ENCODE measurements around the gene TMBIM1. TPM values are rescaled to one million over a fixed set of nuclear protein-coding genes. Genes with fewer than 3 reads are reported as not detected.
A peak's percentile ranks its signal among the peaks of the same experiment; 100 is the strongest.
"Not testable (repeated sequence)": the region's sequence is repeated elsewhere in the genome, so short reads cannot be mapped to it uniquely, and the experiment has no call there.

TMBIM1 gene
- total and polyA plus RNA-seq, 12 donors = 30.9 to 151 (median 110) TPM

DNA sequence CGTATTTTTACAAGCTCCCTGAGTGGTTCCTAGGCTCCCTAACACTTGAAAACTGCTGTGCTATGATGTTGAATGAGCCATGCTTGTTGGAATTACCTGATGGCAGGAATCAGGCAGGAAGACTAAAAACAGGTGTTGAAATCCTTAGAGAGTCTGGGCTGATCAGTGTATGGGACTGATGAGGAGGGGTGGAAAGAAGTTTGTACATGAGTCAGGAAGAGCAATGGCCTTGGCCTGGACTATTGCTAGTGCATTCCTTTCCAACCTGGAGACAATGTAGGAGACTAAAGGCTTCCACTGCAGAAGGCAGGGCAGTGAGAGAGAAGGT, 25.0 kb upstream of the TMBIM1 start:
- Histone ChIP-seq H3K4me1 (peaks cover under 1 to 39% (median 5%) of the 10 kb centered on the region in 9 donors), H3K36me3 (no peaks in the 10 kb centered on the region), H3K4me3 (no peak overlapping the region), H3K9me3 (no peaks in the 10 kb centered on the region), H3K27ac (peak overlapping the region in 1 of 10 donors; percentile 83), H3K27me3 (no peaks in the 10 kb centered on the region)
- intact Hi-C loops (cut with DNase I) = loop anchor here in 1 of 10 donors (5.0 kb wide), 1 partner anchor 35 kb away; no protein-coding TSS in a partner anchor
- ATAC-seq (no peak), DNase-seq (no peak)
- TF ChIP-seq, protein P1, sequence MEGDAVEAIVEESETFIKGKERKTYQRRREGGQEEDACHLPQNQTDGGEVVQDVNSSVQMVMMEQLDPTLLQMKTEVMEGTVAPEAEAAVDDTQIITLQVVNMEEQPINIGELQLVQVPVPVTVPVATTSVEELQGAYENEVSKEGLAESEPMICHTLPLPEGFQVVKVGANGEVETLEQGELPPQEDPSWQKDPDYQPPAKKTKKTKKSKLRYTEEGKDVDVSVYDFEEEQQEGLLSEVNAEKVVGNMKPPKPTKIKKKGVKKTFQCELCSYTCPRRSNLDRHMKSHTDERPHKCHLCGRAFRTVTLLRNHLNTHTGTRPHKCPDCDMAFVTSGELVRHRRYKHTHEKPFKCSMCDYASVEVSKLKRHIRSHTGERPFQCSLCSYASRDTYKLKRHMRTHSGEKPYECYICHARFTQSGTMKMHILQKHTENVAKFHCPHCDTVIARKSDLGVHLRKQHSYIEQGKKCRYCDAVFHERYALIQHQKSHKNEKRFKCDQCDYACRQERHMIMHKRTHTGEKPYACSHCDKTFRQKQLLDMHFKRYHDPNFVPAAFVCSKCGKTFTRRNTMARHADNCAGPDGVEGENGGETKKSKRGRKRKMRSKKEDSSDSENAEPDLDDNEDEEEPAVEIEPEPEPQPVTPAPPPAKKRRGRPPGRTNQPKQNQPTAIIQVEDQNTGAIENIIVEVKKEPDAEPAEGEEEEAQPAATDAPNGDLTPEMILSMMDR (IDR thresholded peaks at IDR 0.05) = no peak
- 87 to 91% methylated on average over 1 of the region's 1 CpG for WGBS, 2 donors

DNA sequence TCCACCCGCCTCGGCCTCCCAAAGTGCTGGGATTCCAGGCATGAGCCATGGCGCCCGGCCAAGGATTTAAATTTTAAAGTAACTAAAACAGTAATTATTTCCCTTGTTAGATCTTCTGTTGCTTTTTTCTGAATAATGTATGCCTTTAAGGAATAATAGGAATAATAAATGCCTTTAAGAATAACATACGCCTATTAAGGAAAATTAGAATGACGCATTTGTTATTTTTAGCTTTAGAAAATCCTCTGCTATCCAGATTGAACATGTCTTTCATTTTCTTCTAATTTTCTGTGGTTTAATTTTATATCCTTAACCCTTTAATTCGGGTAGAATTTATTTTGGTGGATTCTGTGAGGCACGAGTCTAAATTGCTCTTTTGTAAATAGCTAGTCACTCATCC, 23.1 kb upstream of the TMBIM1 start:
- DNase-seq = no peak
- H3K27me3 ChIP-seq = no peaks in the 10 kb centered on the region
- no peak for ATAC-seq
- no peaks in the 10 kb centered on the region for H3K36me3 ChIP-seq
- no peak overlapping the region for H3K4me3 ChIP-seq
- peak overlapping the region in 1 of 10 donors; percentile 83 for H3K27ac ChIP-seq
- no peaks in the 10 kb centered on the region for H3K9me3 ChIP-seq
- H3K4me1 ChIP-seq = peaks cover 0 to 23% (median 0%) of the 10 kb centered on the region in 9 donors
- TF ChIP-seq, protein P1 (IDR thresholded peaks at IDR 0.05) = no peak
- WGBS, 2 donors = 90 to 91% methylated on average over 8 of the region's 8 CpGs
- intact Hi-C loops (cut with DNase I) = loop anchor here in 1 of 10 donors (5.0 kb wide), 1 partner anchor 37 kb away; no protein-coding TSS in a partner anchor

DNA sequence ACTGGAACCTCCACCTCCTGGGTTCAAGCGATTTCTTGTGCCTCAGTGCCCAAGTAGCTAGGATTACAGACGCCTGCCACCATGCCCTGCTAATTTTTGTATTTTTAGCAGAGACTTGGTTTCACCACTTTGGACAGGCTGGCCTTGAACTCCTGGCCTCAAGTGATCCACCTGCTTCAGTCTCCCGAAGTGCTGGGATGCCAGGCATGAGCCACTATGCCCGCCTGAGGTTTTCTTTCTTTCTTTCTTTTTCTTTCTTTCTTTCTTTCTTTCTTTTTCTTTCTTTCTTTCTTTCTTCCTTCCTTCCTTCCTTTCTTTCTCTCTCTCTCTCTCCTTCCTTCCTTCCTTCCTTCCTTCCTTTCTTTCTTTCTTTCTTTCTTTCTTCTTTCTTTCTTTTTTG, 22.5 kb upstream of the TMBIM1 start:
- not testable (repeated sequence) for ATAC-seq, H3K9me3 ChIP-seq, DNase-seq, H3K27me3 ChIP-seq, H3K36me3 ChIP-seq, H3K4me3 ChIP-seq, H3K27ac ChIP-seq
- intact Hi-C loops (cut with DNase I) = loop anchor here in 1 of 10 donors (5.0 kb wide), 1 partner anchor 38 kb away; no protein-coding TSS in a partner anchor
- peaks cover 0 to 17% (median 0%) of the 10 kb centered on the region in 9 donors for H3K4me1 ChIP-seq
- WGBS, 2 donors = 97% methylated on average over 4 of the region's 4 CpGs

DNA sequence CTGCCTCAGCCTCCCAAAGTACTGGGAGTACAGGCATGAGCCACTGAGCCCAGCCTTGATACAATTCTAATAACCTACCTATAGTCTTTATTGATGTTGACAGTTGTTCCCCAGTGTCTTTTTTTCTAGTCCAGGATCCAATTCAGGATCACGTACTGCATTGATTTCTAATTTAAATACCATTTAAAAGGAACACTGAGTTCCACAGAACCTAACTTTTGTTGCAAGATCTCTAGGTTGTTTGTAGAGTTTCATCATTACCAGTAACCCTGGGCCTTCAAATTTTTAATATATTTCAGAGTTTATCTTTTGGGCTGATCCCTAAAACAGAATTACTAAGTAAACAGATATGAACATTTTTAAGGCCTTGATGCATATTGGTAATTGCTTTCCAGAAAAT, 21.1 kb upstream of the TMBIM1 start:
- WGBS, 2 donors = 94% methylated on average over 1 of the region's 1 CpG
- no peak overlapping the region for H3K4me3 ChIP-seq
- intact Hi-C loops (cut with DNase I) = no loop called here
- no peak overlapping the region for H3K27ac ChIP-seq
- ATAC-seq (no peak), DNase-seq (no peak)
- H3K9me3 ChIP-seq = no peaks in the 10 kb centered on the region
- TF ChIP-seq, protein P1 (IDR thresholded peaks at IDR 0.05) = no peak
- H3K4me1 ChIP-seq = peaks cover 0 to 23% (median 0%) of the 10 kb centered on the region in 9 donors
- no peaks in the 10 kb centered on the region for H3K27me3 ChIP-seq
- no peaks in the 10 kb centered on the region for H3K36me3 ChIP-seq

DNA sequence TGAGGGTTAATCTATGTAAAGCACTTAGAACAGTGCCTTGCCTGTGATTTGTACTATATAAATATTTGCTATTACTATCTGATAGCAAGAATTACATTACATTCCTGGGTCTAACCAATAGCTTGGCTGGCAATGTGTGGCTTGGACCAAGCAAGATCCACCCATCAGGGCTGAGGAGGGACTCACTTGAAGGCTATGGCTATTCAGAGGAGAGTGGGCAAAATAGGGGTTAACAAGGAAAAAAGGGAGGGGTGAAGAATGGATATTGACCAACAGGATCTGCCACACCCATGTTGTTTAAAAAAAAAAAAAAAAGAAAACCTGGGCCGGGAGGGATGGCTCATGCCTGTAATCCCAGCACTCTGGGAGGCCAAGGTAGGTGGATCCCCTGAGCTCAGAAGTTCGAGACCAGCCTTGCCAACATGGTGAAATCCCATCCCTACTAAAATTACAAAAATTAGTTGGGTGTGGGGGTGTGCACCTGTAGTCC, 20.0 kb upstream of the TMBIM1 start:
- H3K4me3 ChIP-seq = no peak overlapping the region
- peaks cover 0 to 24% (median 0%) of the 10 kb centered on the region in 9 donors for H3K4me1 ChIP-seq
- intact Hi-C loops (cut with DNase I) = no loop called here
- WGBS, 2 donors = 77 to 91% methylated on average over 2 of the region's 2 CpGs
- no peaks in the 10 kb centered on the region for H3K27me3 ChIP-seq
- TF ChIP-seq, protein P1 (IDR thresholded peaks at IDR 0.05) = no peak
- no peaks in the 10 kb centered on the region for H3K36me3 ChIP-seq
- DNase-seq (no peak), ATAC-seq (no peak)
- H3K9me3 ChIP-seq = no peaks in the 10 kb centered on the region
- H3K27ac ChIP-seq = no peak overlapping the region

DNA sequence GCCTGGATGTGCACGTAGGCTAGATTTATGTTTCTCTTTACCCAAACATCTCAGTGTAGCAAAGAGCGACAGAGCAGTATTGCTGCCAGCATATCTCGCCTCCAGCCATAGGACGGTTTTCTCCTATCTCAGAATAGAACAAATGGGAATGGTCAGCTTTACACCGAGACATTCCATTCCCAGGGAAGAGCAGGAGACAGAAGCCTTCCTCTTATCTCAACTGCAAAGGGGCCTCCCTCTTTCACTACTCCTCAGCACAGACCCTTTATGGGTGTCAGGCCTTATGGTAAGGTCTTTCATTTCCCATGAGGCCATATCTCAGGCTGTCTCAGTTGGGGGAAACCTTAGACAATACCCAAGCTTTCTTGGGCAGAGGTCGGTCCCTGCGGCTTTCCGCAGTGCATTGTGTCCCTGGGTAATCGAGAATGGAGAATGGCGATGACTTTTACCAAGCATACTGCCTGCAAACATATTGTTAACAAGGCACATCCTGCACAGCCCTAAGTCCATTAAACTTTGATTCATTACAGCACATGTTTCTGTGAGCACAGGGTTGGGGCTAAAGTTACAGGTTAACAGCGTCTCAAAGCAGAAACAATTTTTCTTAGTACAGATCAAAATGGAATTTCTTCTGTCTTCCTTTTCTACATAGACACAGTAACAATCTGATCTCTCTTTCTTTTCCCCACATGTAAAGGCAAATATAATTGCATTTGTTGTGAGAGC, 19.4 kb upstream of the TMBIM1 start:
- H3K27me3 ChIP-seq; H3K4me3 ChIP-seq; ATAC-seq; DNase-seq; H3K36me3 ChIP-seq; H3K27ac ChIP-seq; H3K9me3 ChIP-seq; intact Hi-C loops (cut with DNase I): not testable (repeated sequence)
- WGBS, 2 donors = 49 to 56% methylated on average over 11 of the region's 11 CpGs
- peaks cover 0 to 18% (median 0%) of the 10 kb centered on the region in 9 donors for H3K4me1 ChIP-seq
